Parathyroid adenoma (tissue), 2 donors: ENCODE data around the gene USP50.

Experiments
- H2AFZ ChIP-seq: fragments of 300-600 bp; sonication (generic); one replicate; pipeline ENCODE4 v1.7.0; 2017; ENCODE audit warnings: antibody characterized with exemption, mild to moderate bottlenecking
- H3K27ac ChIP-seq: fragments of 300-600 bp; sonication (generic); one replicate; pipeline ENCODE4 v1.7.0; 2017
- H3K27me3 ChIP-seq: fragments of 300-600 bp; sonication (generic); one replicate; pipeline ENCODE4 v1.7.0; 2017; ENCODE audit warnings: low read length; ENCODE audit not compliant: control insufficient read depth, insufficient read depth
- H3K36me3 ChIP-seq: fragments of 300-600 bp; sonication (generic); one replicate; pipeline ENCODE4 v1.7.0; 2017; ENCODE audit warnings: low read length; ENCODE audit not compliant: control insufficient read depth, insufficient read depth
- H3K4me1 ChIP-seq: fragments of 300-600 bp; sonication (generic); one replicate; pipeline ENCODE4 v1.7.0; 2017; ENCODE audit warnings: control low read depth
- H3K4me2 ChIP-seq: fragments of 300-600 bp; sonication (generic); one replicate; pipeline ENCODE4 v1.7.0; 2017; ENCODE audit warnings: low read length
- H3K4me3 ChIP-seq: fragments of 300-600 bp; sonication (generic); one replicate; pipeline ENCODE4 v1.7.0; 2017; ENCODE audit warnings: low read depth, low read length
- H3K79me2 ChIP-seq: fragments of 300-600 bp; sonication (generic); one replicate; pipeline ENCODE4 v1.7.0; 2017; ENCODE audit warnings: control low read depth
- H3K9ac ChIP-seq: fragments of 300-600 bp; sonication (generic); one replicate; pipeline ENCODE4 v1.7.0; 2017; ENCODE audit warnings: mild to moderate bottlenecking
- H3K9me3 ChIP-seq: fragments of 300-600 bp; sonication (generic); one replicate; pipeline ENCODE4 v1.7.0; 2017; ENCODE audit warnings: low read length; ENCODE audit not compliant: control insufficient read depth
- CTCF ChIP-seq: fragments of 300-600 bp; sonication (generic); IDR thresholded peaks from one replicate; pipeline ENCODE4 v1.7.0; 2017; ENCODE audit warnings: antibody characterized with exemption, mild to moderate bottlenecking
- donor health status: primary hyperparathyroidism.

The USP50 gene

GRCh38 chr15:50542887-50543210 lies 3.6 kb downstream of the USP50 start:
- no peaks in the 10 kb centered on the region for H3K9me3 ChIP-seq
- TF ChIP-seq CTCF, result no peak
- H3K79me2 ChIP-seq, result no peaks in the 10 kb centered on the region
- no peak overlapping the region for H2AFZ ChIP-seq
- no peaks in the 10 kb centered on the region for H3K4me1 ChIP-seq
- no peak overlapping the region for H3K27ac ChIP-seq
- no peaks in the 10 kb centered on the region for H3K36me3 ChIP-seq
- H3K4me2 ChIP-seq, result no peak overlapping the region
- no peak overlapping the region for H3K9ac ChIP-seq
- no peak overlapping the region for H3K4me3 ChIP-seq
- no peaks in the 10 kb centered on the region for H3K27me3 ChIP-seq

- H3K79me2 ChIP-seq, result no peaks in the 10 kb centered on the region
- no peak overlapping the region for H2AFZ ChIP-seq
- no peaks in the 10 kb centered on the region for H3K36me3 ChIP-seq
- H3K4me2 ChIP-seq, result no peak overlapping the region
- H3K4me3 ChIP-seq, result no peak overlapping the region
- H3K9me3 ChIP-seq, result no peaks in the 10 kb centered on the region
- no peak overlapping the region for H3K27ac ChIP-seq
- no peak for TF ChIP-seq CTCF
- H3K9ac ChIP-seq, result no peak overlapping the region
- no peaks in the 10 kb centered on the region for H3K27me3 ChIP-seq
- H3K4me1 ChIP-seq, result no peaks in the 10 kb centered on the region
Measured at GRCh38 chr15:50531766-50532165, 14.7 kb downstream of the USP50 start.

- Histone ChIP-seq H3K36me3 (no peaks in the 10 kb centered on the region), H3K9me3 (no peaks in the 10 kb centered on the region), H3K9ac (no peak overlapping the region), H2AFZ (no peak overlapping the region), H3K4me3 (no peak overlapping the region), H3K27ac (no peak overlapping the region), H3K79me2 (no peaks in the 10 kb centered on the region), H3K4me1 (no peaks in the 10 kb centered on the region), H3K4me2 (no peak overlapping the region), H3K27me3 (no peaks in the 10 kb centered on the region)
- TF ChIP-seq CTCF, result no peak
Measured at GRCh38 chr15:50531163-50531562, 15.3 kb downstream of the USP50 start.

- no peak overlapping the region for H3K4me2 ChIP-seq
- no peak overlapping the region for H3K4me3 ChIP-seq
- H3K79me2 ChIP-seq, result no peaks in the 10 kb centered on the region
- no peaks in the 10 kb centered on the region for H3K4me1 ChIP-seq
- no peaks in the 10 kb centered on the region for H3K36me3 ChIP-seq
- no peaks in the 10 kb centered on the region for H3K27me3 ChIP-seq
- no peak overlapping the region for H3K9ac ChIP-seq
- no peaks in the 10 kb centered on the region for H3K9me3 ChIP-seq
- no peak for TF ChIP-seq CTCF
- H2AFZ ChIP-seq, result no peak overlapping the region
- H3K27ac ChIP-seq, result no peak overlapping the region
Measured at GRCh38 chr15:50523851-50524251, 22.6 kb downstream of the USP50 start.

- Histone ChIP-seq H3K4me1 (no peaks in the 10 kb centered on the region), H3K36me3 (no peaks in the 10 kb centered on the region), H3K9me3 (no peaks in the 10 kb centered on the region), H3K79me2 (no peaks in the 10 kb centered on the region), H3K27ac (no peak overlapping the region), H3K27me3 (no peaks in the 10 kb centered on the region), H2AFZ (no peak overlapping the region), H3K4me2 (no peak overlapping the region), H3K9ac (no peak overlapping the region), H3K4me3 (no peak overlapping the region)
- TF ChIP-seq CTCF, result no peak
Measured at GRCh38 chr15:50519740-50520425, 26.6 kb downstream of the USP50 start.
